Activated naive CD4-positive, alpha-beta T cell treated with anti-CD3 and anti-CD28 coated beads, Interleukin-2, amount 50 U/mL, for 16 hours (primary cell): Measurements from ENCODE around the gene FBXO15.

Source experiments
- DNase-seq: peaks from one replicate; pipeline ENCODE4 v3.0.0-alpha.2; 2020

Gene FBXO15

DNA sequence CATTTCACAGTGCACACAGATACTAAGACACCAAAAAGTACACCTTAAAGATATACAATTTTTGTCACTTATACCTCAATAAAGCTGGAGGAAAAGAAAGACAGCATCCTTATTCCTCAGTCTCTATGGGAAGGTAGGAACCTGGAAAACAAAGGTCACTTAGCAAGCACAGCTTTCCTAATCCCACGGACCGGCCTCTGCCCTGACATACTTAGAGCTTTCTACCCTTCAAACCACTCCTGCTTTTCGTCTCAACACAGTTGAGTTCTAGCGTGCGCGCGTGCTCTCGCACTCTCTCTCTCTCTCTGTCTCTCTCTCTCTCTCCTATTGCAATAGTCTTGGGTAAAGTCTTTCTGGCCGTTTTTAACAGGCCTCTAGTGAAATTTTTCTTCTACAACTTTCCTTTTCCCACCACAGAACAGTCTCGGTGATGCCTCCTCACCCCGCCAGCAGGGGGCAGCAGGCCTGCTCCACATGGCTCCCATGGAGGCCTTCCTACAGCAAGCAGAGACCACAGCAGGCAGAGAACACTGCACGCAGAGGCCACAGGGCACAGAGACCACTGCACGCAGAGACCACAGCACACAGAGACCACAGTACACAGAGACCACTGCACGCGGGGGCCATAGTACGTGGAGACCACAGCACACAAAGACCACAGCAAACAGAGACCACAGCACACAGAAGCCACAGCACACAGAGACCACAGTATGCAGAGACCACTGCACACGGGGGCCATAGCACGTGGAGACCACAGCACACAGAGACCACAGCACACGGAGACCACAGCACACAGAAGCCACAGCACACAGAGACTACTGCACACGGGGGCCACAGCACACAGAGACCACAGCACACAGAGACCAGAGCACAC is 106.9 kb downstream of the FBXO15 start:
- peak; percentile 77 for DNase-seq

DNA sequence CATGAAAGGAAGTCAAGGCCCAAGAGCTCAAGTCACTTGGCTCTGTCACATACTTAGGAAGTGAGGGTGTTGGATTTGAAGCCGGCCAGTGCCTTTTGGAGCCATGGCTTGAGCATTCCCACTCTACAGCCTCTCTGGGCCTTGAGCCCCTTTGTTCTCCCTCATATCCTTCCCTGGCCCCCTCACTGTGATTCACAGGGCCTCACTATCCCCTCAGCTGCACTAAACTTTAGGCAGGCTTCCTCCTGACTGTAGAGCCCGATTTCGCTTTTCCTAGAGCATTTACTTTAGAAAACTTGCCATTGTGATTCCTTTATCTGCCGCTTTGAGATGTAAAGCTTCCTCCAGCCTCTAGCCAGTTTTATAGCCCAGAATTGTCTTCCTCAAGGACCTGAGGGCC is 107.6 kb downstream of the FBXO15 start:
- no peak for DNase-seq

DNA sequence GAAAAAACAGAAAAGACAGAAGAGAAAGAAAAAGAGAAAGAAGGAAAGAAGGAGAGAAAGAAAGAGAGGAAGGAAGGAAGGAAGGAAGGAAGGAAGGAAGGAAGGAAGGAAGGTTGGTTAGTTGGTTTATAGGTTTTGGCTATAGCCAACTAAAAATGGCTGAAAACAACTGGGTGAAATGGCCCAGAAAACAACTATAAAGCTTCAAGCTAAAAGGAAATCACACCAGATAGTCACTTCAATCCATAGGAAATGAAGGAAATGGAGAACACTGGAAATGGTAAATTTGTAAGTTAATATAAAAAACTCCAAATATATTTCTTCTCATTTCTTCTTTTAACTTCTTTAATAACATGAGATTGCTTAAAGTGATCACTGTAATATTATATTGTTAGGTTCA is 118.5 kb downstream of the FBXO15 start:
- no peak for DNase-seq
